Central memory CD8-positive, alpha-beta T cell (primary cell): ENCODE data around the gene SMYD3.
A peak's percentile ranks its signal among the peaks of the same experiment; 100 is the strongest.
"Not testable (repeated sequence)": the region's sequence is repeated elsewhere in the genome, so short reads cannot be mapped to it uniquely, and the experiment has no call there.

Experiments used
- ATAC-seq: fragments of 150-1000 bp; cut with Tn5 transposase; replicated peaks from 2 replicates; pipeline ENCODE4 v1.10.0; 2022; ENCODE audit warnings: mild to moderate bottlenecking, moderate FRiP score, moderate number of reproducible peaks; ENCODE audit not compliant: poor library complexity, severe bottlenecking; ENCODE audit errors: extremely low read depth
- DNase-seq, 2 donors: peaks; one replicate each; pipeline ENCODE4 v3.0.0; 2021; ENCODE audit warnings: low spot score in 2 of 2
- H3K27ac Mint-ChIP-seq: one replicate; pipeline ENCODE4 v1.8.0; 2022; ENCODE audit warnings: low read depth, mild to moderate bottlenecking, moderate library complexity, mixed read lengths
- H3K27me3 Mint-ChIP-seq: one replicate; pipeline ENCODE4 v1.8.0; 2022; ENCODE audit warnings: mixed read lengths
- H3K36me3 Mint-ChIP-seq: one replicate; pipeline ENCODE4 v1.8.0; 2022; ENCODE audit warnings: mild to moderate bottlenecking, moderate library complexity, mixed read lengths; ENCODE audit not compliant: insufficient read depth
- H3K4me1 Mint-ChIP-seq: one replicate; pipeline ENCODE4 v1.8.0; 2022; ENCODE audit warnings: mixed read lengths
- H3K4me3 Mint-ChIP-seq: one replicate; pipeline ENCODE4 v1.8.0; 2022; ENCODE audit warnings: mild to moderate bottlenecking, moderate library complexity, mixed read lengths
- H3K9me3 Mint-ChIP-seq: one replicate; pipeline ENCODE4 v1.8.0; 2022; ENCODE audit warnings: mixed read lengths

Gene SMYD3

GRCh38 chr1:246382589-246383238 is 124.4 kb downstream of the SMYD3 start:
- Mint-ChIP-seq H3K9me3 (no peaks in the 10 kb centered on the region), H3K27ac (no peak overlapping the region), H3K4me3 (no peak overlapping the region), H3K4me1 (peaks cover 5% of the 10 kb centered on the region), H3K27me3 (no peaks in the 10 kb centered on the region), H3K36me3 (no peaks in the 10 kb centered on the region)
- ATAC-seq (no peak), DNase-seq (no peak)

GRCh38 chr1:246381452-246381851 is 125.6 kb downstream of the SMYD3 start:
- no peak for ATAC-seq
- no peaks in the 10 kb centered on the region for H3K9me3 Mint-ChIP-seq
- no peak overlapping the region for H3K27ac Mint-ChIP-seq
- no peaks in the 10 kb centered on the region for H3K36me3 Mint-ChIP-seq
- peaks cover 5% of the 10 kb centered on the region for H3K4me1 Mint-ChIP-seq
- no peak overlapping the region for H3K4me3 Mint-ChIP-seq
- H3K27me3 Mint-ChIP-seq: no peaks in the 10 kb centered on the region
- no peak for DNase-seq

DNA sequence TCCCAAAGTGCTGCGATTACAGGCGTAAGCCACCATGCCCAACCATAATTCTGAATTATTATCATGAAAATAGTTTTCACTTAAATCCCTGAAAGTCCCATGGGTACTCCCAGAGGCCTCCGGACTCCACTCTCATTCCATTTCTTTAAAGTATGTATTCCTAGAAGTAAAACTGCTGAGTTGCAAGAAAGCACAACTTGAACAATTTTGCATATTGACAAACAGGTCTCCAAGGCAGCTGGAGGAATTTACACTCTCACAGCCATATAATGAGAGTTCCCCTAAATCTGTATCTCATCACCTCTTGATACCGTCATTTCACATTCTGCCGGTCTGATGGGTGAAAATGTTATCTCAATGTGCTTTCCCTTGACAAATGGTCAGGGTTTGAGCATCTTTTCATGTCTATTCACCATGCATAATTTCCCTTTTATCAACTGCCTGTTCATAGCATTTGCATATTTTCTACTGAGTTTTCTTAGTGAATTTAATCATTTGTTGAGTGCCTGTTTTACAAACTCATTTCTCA is 129.4 kb downstream of the SMYD3 start:
- ATAC-seq (no peak), DNase-seq (no peak)
- Mint-ChIP-seq H3K4me3 (no peak overlapping the region), H3K4me1 (peaks cover 9% of the 10 kb centered on the region), H3K27me3 (no peaks in the 10 kb centered on the region), H3K27ac (no peak overlapping the region), H3K36me3 (no peaks in the 10 kb centered on the region), H3K9me3 (no peaks in the 10 kb centered on the region)

DNA sequence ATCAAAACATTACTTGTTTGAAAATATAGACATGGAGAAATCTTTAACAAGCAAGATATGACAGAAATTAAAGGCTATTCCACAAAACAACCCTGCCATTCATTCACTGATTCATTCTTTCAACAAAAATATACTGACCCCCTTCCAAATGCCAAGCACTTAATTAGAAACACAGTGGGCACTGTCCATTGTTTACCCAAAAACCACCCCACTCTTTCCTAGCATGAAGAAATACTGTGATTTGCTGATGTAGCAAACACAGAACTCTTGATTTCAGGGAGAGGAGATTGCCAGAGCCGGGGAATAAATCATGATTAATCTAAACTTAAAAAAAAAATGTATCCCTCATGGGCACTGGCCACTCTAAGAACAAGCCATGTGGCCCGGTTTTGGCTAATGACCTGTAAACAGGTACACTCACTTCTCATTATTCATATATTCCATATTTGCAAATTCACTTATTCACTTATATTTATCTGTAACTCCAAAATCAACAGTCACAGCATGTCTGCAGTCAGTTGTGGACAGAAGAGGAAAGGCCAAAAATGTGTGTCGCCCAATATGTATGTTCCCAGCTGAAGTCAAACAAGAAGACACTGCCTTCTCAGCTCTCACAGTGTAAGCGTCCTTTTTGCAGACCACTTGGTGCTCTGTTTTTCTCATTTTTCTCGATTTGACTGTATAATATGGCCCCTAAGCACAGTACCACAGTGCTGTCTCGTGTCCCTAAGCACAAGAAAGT is 133.1 kb downstream of the SMYD3 start:
- no peaks in the 10 kb centered on the region for H3K27me3 Mint-ChIP-seq
- H3K4me3 Mint-ChIP-seq: no peak overlapping the region
- H3K9me3 Mint-ChIP-seq: no peaks in the 10 kb centered on the region
- no peak for ATAC-seq
- H3K4me1 Mint-ChIP-seq: peaks cover 4% of the 10 kb centered on the region
- DNase-seq: no peak
- H3K36me3 Mint-ChIP-seq: no peaks in the 10 kb centered on the region
- H3K27ac Mint-ChIP-seq: no peak overlapping the region

GRCh38 chr1:246372559-246372958 is 134.5 kb downstream of the SMYD3 start:
- no peak overlapping the region for H3K27ac Mint-ChIP-seq
- H3K27me3 Mint-ChIP-seq: no peaks in the 10 kb centered on the region
- DNase-seq (no peak), ATAC-seq (no peak)
- no peaks in the 10 kb centered on the region for H3K36me3 Mint-ChIP-seq
- H3K4me1 Mint-ChIP-seq: peaks cover 4% of the 10 kb centered on the region
- H3K9me3 Mint-ChIP-seq: no peaks in the 10 kb centered on the region
- H3K4me3 Mint-ChIP-seq: no peak overlapping the region

DNA sequence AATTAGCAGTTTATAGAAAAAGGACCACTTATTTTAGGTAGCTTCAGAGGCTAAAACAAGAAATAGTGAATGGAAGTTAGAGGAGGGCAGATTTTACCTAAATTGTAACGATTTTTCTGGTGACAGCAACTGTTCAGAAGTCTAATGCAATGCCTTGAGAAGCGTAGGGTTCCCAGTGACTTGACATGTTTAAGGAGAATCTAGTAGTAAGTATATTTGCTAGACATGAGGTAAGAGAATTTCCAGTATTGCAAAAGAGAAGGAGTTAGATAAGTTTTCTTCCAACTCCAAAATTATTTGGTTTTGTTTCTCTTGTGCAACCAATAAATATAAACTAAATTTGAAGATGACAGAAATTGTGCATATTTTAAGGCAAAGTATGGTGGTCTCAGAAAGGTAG is 140.0 kb downstream of the SMYD3 start:
- Mint-ChIP-seq H3K27me3 (no peaks in the 10 kb centered on the region), H3K4me3 (no peak overlapping the region), H3K4me1 (peaks cover 9% of the 10 kb centered on the region), H3K27ac (no peak overlapping the region), H3K9me3 (no peaks in the 10 kb centered on the region), H3K36me3 (no peaks in the 10 kb centered on the region)
- ATAC-seq: no peak
- DNase-seq: no peak

DNA sequence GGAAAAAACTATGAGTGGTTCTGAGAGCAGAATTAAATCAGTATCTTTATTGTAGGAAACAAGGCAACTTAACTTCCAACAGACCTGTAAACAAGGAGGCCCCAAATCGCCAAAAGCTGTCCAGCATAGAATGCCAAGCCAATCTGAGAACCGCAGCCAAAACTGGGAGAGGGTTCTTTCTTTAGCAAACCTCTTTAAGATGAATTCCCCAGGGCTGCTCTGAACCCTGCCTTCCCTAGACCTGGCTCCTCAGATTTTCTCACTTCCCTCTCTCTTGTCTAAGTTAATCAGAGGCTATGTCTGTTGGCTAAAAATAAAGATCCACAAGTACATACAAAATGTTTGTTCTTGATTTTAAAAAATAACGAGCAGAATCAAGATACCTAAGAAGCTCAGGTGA is 141.4 kb downstream of the SMYD3 start:
- Mint-ChIP-seq H3K27me3 (no peaks in the 10 kb centered on the region), H3K9me3 (peaks cover 2% of the 10 kb centered on the region), H3K4me1 (peaks cover 13% of the 10 kb centered on the region), H3K27ac (no peak overlapping the region), H3K4me3 (no peak overlapping the region), H3K36me3 (no peaks in the 10 kb centered on the region)
- ATAC-seq: no peak
- DNase-seq: no peak

GRCh38 chr1:246364415-246364941 is 142.6 kb downstream of the SMYD3 start:
- H3K27me3 Mint-ChIP-seq: no peaks in the 10 kb centered on the region
- H3K36me3 Mint-ChIP-seq: no peaks in the 10 kb centered on the region
- H3K27ac Mint-ChIP-seq: peak overlapping the region; percentile 17
- peaks cover 5% of the 10 kb centered on the region for H3K9me3 Mint-ChIP-seq
- H3K4me1 Mint-ChIP-seq: peaks cover 21% of the 10 kb centered on the region
- DNase-seq: no peak
- ATAC-seq: no peak
- H3K4me3 Mint-ChIP-seq: no peak overlapping the region

- ATAC-seq, H3K27ac Mint-ChIP-seq, H3K36me3 Mint-ChIP-seq, DNase-seq, H3K27me3 Mint-ChIP-seq, H3K4me3 Mint-ChIP-seq: not testable (repeated sequence)
- H3K4me1 Mint-ChIP-seq: peaks cover 18% of the 10 kb centered on the region
- peaks cover 11% of the 10 kb centered on the region for H3K9me3 Mint-ChIP-seq
Observed at GRCh38 chr1:246357014-246357598, 150.0 kb downstream of the SMYD3 start.

- ATAC-seq: no peak
- H3K27ac Mint-ChIP-seq: no peak overlapping the region
- DNase-seq: no peak
- peaks cover 1% of the 10 kb centered on the region for H3K36me3 Mint-ChIP-seq
- no peak overlapping the region for H3K4me3 Mint-ChIP-seq
- peaks cover 8% of the 10 kb centered on the region for H3K9me3 Mint-ChIP-seq
- H3K4me1 Mint-ChIP-seq: peaks cover 13% of the 10 kb centered on the region
- H3K27me3 Mint-ChIP-seq: no peaks in the 10 kb centered on the region
Observed at GRCh38 chr1:246355411-246356230, 151.5 kb downstream of the SMYD3 start.

DNA sequence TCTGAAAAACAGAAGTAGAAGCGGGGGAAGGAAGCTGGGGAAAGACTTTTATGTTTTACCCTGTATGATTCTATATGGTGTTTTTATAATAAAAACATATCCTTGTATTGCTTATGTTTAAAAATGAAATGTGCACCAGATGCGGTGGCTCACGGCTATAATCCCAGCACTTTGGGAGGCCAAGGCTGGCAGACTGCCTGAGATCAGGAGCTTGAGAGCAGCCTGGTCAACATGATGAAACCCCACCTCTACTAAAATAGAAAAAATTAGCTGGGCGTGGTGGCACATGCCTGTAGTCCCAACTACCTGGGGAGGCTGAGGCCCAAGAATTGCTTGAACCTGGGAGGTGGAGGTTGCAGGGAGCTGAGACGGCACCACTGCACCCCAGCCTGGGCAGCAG is 155.4 kb downstream of the SMYD3 start:
- Mint-ChIP-seq H3K27me3 (no peaks in the 10 kb centered on the region), H3K4me3 (no peak overlapping the region), H3K9me3 (peaks cover 6% of the 10 kb centered on the region), H3K4me1 (peaks cover 6% of the 10 kb centered on the region), H3K36me3 (peaks cover 3% of the 10 kb centered on the region), H3K27ac (no peak overlapping the region)
- DNase-seq (no peak), ATAC-seq (no peak)

- ATAC-seq: no peak
- peaks cover 5% of the 10 kb centered on the region for H3K36me3 Mint-ChIP-seq
- no peaks in the 10 kb centered on the region for H3K27me3 Mint-ChIP-seq
- H3K27ac Mint-ChIP-seq: no peak overlapping the region
- H3K9me3 Mint-ChIP-seq: no peaks in the 10 kb centered on the region
- no peak for DNase-seq
- H3K4me1 Mint-ChIP-seq: peaks cover 6% of the 10 kb centered on the region
- H3K4me3 Mint-ChIP-seq: no peak overlapping the region
Observed at GRCh38 chr1:246350745-246351144, 156.3 kb downstream of the SMYD3 start.
